Psoas muscle (tissue), 8 donors: Measurements from ENCODE around the gene MAP3K6. TPM values are rescaled to one million over a fixed set of nuclear protein-coding genes. Genes with fewer than 3 reads are reported as not detected.
A peak's percentile ranks its signal among the peaks of the same experiment; 100 is the strongest.

Source experiments
- ATAC-seq, 4 donors: fragments of 200-7000 bp; cut with Tn5 transposase; one replicate each; pipeline ENCODE4 v1.9.1; 2020; ENCODE audit warnings: moderate library complexity in 3 of 4, mild to moderate bottlenecking in 2 of 4
- DNase-seq, 2 donors: peaks; one replicate each; pipeline ENCODE4 v3.0.0-alpha.2; 2020
- H3K27ac ChIP-seq: fragments of 200-600 bp; one replicate; pipeline ENCODE4 v1.8.0; 2022
- H3K27me3 ChIP-seq, 3 donors: fragments of 200-600 bp in 1 of 3; one replicate each; pipeline versions ENCODE4 v1.6.1 to v1.8.0; 2013 to 2022; ENCODE audit warnings: low read length in 2 of 3, mild to moderate bottlenecking in 2 of 3, moderate library complexity in 1 of 3; ENCODE audit not compliant: insufficient read depth in 3 of 3
- H3K36me3 ChIP-seq, 2 donors: fragments of 200-600 bp in 1 of 2; one replicate each; pipeline versions ENCODE4 v1.6.1 to v1.8.0; 2013 to 2022; ENCODE audit warnings: low read depth in 1 of 2, mild to moderate bottlenecking in 1 of 2, moderate library complexity in 1 of 2; ENCODE audit not compliant: insufficient read depth in 1 of 2
- H3K4me1 ChIP-seq: fragments of 200-600 bp; one replicate; pipeline ENCODE4 v1.8.0; 2022
- H3K4me3 ChIP-seq: fragments of 200-600 bp; one replicate; pipeline ENCODE4 v1.8.0; 2022; ENCODE audit warnings: mild to moderate bottlenecking
- H3K9me3 ChIP-seq: fragments of 200-600 bp; one replicate; pipeline ENCODE4 v1.8.0; 2022
- CTCF ChIP-seq: fragments of 200-600 bp; IDR thresholded peaks from one replicate; pipeline ENCODE4 v1.8.0; 2022; ENCODE audit warnings: antibody characterized with exemption
- WGBS, 3 donors: extraction: QIAGEN DNeasy Blood & Tissue Kit; methylation state at CpG; one replicate each; pipeline versions ENCODE4 v1.1.6 to v1.1.7; 2013; 5-methylcytosine and 5-hydroxymethylcytosine counted together
- intact Hi-C, 2 donors: fragments of 100-400 bp; cut with DNase I; formaldehyde crosslinking; loops; one replicate each; pipeline versions ENCODE4 v1.11.0 to v1.14.2; 2022
- polyA plus RNA-seq, 3 donors: library from polyadenylated mRNA; stranded (reverse); fragments of 200-250 nt; gene quantifications; one replicate each; pipeline ENCODE4 v1.2.3, GENCODE V29; 2013
- total RNA-seq, 4 donors: library from RNA; stranded (reverse); fragmentation: NEBNext Ultra II Directional in 2 of 4; extraction: Animal tissue kit (Norgen Biotek cat#: 25700) in 2 of 4; gene quantifications; one replicate each; pipeline versions ENCODE4 v1.2.1 to v1.2.4, GENCODE V29; 2021 to 2023
- donor health status: healthy with polysubstance abuse.
- donor health status: DM: no; HTN: no; CAD: no; lungs with moderate emphysema.
- donor health status: Bipolar disorder and iron deficiency.
- donor health status: healthy.
- donor health status: DM: yes; HTN: yes; CAD: no.
- donor health status: DM: no; HTN: no; CAD: no.
- donor health status: DM: no; HTN: no; CAD: no.
- donor health status: DM: yes; HTN: yes; CAD: no.

Gene MAP3K6
- total and polyA plus RNA-seq, 7 donors, result 11.1 to 29.8 (median 17.6) TPM

GRCh38 chr1:27398405-27399149 lies 31.8 kb upstream of the MAP3K6 start:
- H3K27ac ChIP-seq, result no peak overlapping the region
- H3K4me3 ChIP-seq, result no peak overlapping the region
- no peaks in the 10 kb centered on the region for H3K36me3 ChIP-seq
- peaks cover 0 to 3% (median 0%) of the 10 kb centered on the region in 3 donors for H3K27me3 ChIP-seq
- peaks cover 17% of the 10 kb centered on the region for H3K4me1 ChIP-seq
- 85 to 88% (median 87%) methylated on average over 4 of the region's 4 CpGs for WGBS, 3 donors
- ATAC-seq, result no peak
- no peaks in the 10 kb centered on the region for H3K9me3 ChIP-seq
- TF ChIP-seq CTCF, result no peak
- intact Hi-C loops, result no loop called here
- DNase-seq, result no peak

GRCh38 chr1:27397749-27398148 lies 31.0 kb upstream of the MAP3K6 start:
- no peaks in the 10 kb centered on the region for H3K9me3 ChIP-seq
- intact Hi-C loops, result no loop called here
- TF ChIP-seq CTCF, result no peak
- no peak overlapping the region for H3K27ac ChIP-seq
- ATAC-seq (no peak), DNase-seq (no peak)
- H3K4me1 ChIP-seq, result peaks cover 9% of the 10 kb centered on the region
- H3K36me3 ChIP-seq, result no peaks in the 10 kb centered on the region
- no peak overlapping the region for H3K4me3 ChIP-seq
- H3K27me3 ChIP-seq, result peaks cover 0 to 3% (median 0%) of the 10 kb centered on the region in 3 donors
- 80 to 83% (median 82%) methylated on average over 7 of the region's 7 CpGs for WGBS, 3 donors

GRCh38 chr1:27397110-27397509 lies 30.3 kb upstream of the MAP3K6 start:
- WGBS, 3 donors, result 62 to 73% (median 67%) methylated on average over 3 of the region's 3 CpGs
- TF ChIP-seq CTCF, result no peak
- no peak for ATAC-seq
- intact Hi-C loops, result no loop called here
- no peaks in the 10 kb centered on the region for H3K9me3 ChIP-seq
- peaks cover 3% of the 10 kb centered on the region for H3K4me1 ChIP-seq
- no peak overlapping the region for H3K27ac ChIP-seq
- no peaks in the 10 kb centered on the region for H3K36me3 ChIP-seq
- DNase-seq, result no peak
- H3K4me3 ChIP-seq, result no peak overlapping the region
- peaks cover 0 to 3% (median 0%) of the 10 kb centered on the region in 3 donors for H3K27me3 ChIP-seq

GRCh38 chr1:27395441-27396195 lies 28.9 kb upstream of the MAP3K6 start:
- Histone ChIP-seq H3K27ac (no peak overlapping the region), H3K9me3 (no peaks in the 10 kb centered on the region), H3K36me3 (no peaks in the 10 kb centered on the region), H3K27me3 (peaks cover 0 to 3% (median 0%) of the 10 kb centered on the region in 3 donors), H3K4me1 (peaks cover 8% of the 10 kb centered on the region), H3K4me3 (no peak overlapping the region)
- WGBS, 3 donors, result 8 to 14% (median 11%) methylated on average over 9 to 10 of the region's 10 CpGs
- TF ChIP-seq CTCF, result peak; percentile 93
- ATAC-seq, result peak; percentile 38 to 56 (median 40)
- DNase-seq, result peak; percentile 68 to 81
- intact Hi-C loops, result loop anchor here (2.0 kb wide), 2 partner anchors 95 to 211 kb away; no protein-coding TSS in a partner anchor
